ENCODE results near the gene RMC1.
"Not testable (repeated sequence)": the region's sequence is repeated elsewhere in the genome, so short reads cannot be mapped to it uniquely, and the experiment has no call there.

RMC1 gene

GRCh38 chr18:23567671-23568070 is 64.4 kb downstream of the RMC1 start:
- no peak for DNase-seq

GRCh38 chr18:23568281-23569138 is 65.2 kb downstream of the RMC1 start:
- DNase-seq: no peak

GRCh38 chr18:23569299-23570063 is 66.2 kb downstream of the RMC1 start:
- no peak for DNase-seq

- DNase-seq: no peak
Observed at GRCh38 chr18:23570912-23571504, 67.7 kb downstream of the RMC1 start.

- DNase-seq: no peak
Observed at GRCh38 chr18:23572012-23572411, 68.7 kb downstream of the RMC1 start.

- no peak for DNase-seq
Observed at GRCh38 chr18:23572570-23572969, 69.3 kb downstream of the RMC1 start.

- DNase-seq: no peak
Observed at GRCh38 chr18:23573020-23573419, 69.7 kb downstream of the RMC1 start.

GRCh38 chr18:23573626-23574431 is 70.5 kb downstream of the RMC1 start:
- no peak for DNase-seq

GRCh38 chr18:23574611-23575308 is 71.4 kb downstream of the RMC1 start:
- no peak for DNase-seq

GRCh38 chr18:23575309-23575651 is 72.0 kb downstream of the RMC1 start:
- no peak for DNase-seq

GRCh38 chr18:23577521-23577920 is 74.2 kb downstream of the RMC1 start:
- not testable (repeated sequence) for DNase-seq

- DNase-seq: no peak
Observed at GRCh38 chr18:23578067-23578701, 74.9 kb downstream of the RMC1 start.

- no peak for DNase-seq
Observed at GRCh38 chr18:23578891-23579653, 75.8 kb downstream of the RMC1 start.

GRCh38 chr18:23580677-23581367 is 77.5 kb downstream of the RMC1 start:
- no peak for DNase-seq

All from NCI-H774 (cell line).